Measurements from ENCODE around the gene SCLY.

GRCh38 chr2:238128534-238129001, 67.8 kb downstream of the SCLY start:
- TF ChIP-seq BCL11A (tag by site-specific recombination; IDR thresholded peaks at IDR 0.05; ENCODE audit: low read depth) (no peak), CTCF (tag by site-specific recombination; IDR thresholded peaks at IDR 0.05) (no peak), ZSCAN30 (tag by site-specific recombination; IDR thresholded peaks at IDR 0.05) (no peak), ZNF138 (tag by site-specific recombination; IDR thresholded peaks at IDR 0.05; ENCODE audit: borderline replicate concordance) (no peak), ZNF202 (tag by site-specific recombination; IDR thresholded peaks at IDR 0.05; ENCODE audit: borderline replicate concordance) (no peak), ZNF610 (tag by site-specific recombination; IDR thresholded peaks at IDR 0.05; ENCODE audit: borderline replicate concordance) (no peak), REST (tag by site-specific recombination; IDR thresholded peaks at IDR 0.05) (no peak), ZNF16 (tag by site-specific recombination; IDR thresholded peaks at IDR 0.05; ENCODE audit: low read depth) (no peak)
